Lung (tissue), 12 donors: ENCODE measurements around the gene MICAL2. TPM values are rescaled to one million over a fixed set of nuclear protein-coding genes. Genes with fewer than 3 reads are reported as not detected.

Experiments used
- ATAC-seq: fragments of 200-7000 bp; cut with Tn5 transposase; one replicate; pipeline ENCODE4 v1.9.1; 2020; ENCODE audit warnings: moderate number of reproducible peaks; ENCODE audit not compliant: insufficient read depth, low FRiP score
- DNase-seq, 3 donors: peaks; one replicate each; pipeline ENCODE4 v3.0.0-alpha.2; 2013 to 2017
- H3K27ac ChIP-seq, 2 donors: one replicate each; pipeline ENCODE4 v1.5.1; 2013; ENCODE audit warnings: mild to moderate bottlenecking in 2 of 2, moderate library complexity in 2 of 2, control low read depth in 1 of 2, inconsistent platforms in 1 of 2, low read depth in 1 of 2, low read length in 1 of 2
- H3K27me3 ChIP-seq, 3 donors: one replicate each; pipeline ENCODE4 v1.5.1; 2013; ENCODE audit warnings: low read length in 2 of 3; ENCODE audit not compliant: control insufficient read depth in 3 of 3, insufficient read depth in 3 of 3
- H3K36me3 ChIP-seq, 4 donors: one replicate each; pipeline ENCODE4 v1.5.1; 2013; ENCODE audit warnings: low read length in 4 of 4, mild to moderate bottlenecking in 1 of 4, moderate library complexity in 1 of 4; ENCODE audit not compliant: control insufficient read depth in 4 of 4, insufficient read depth in 4 of 4
- H3K4me1 ChIP-seq, 5 donors: one replicate each; pipeline ENCODE4 v1.5.1; 2013; ENCODE audit warnings: low read length in 5 of 5, mild to moderate bottlenecking in 2 of 5, moderate library complexity in 1 of 5; ENCODE audit not compliant: control insufficient read depth in 5 of 5, insufficient read depth in 5 of 5
- H3K4me3 ChIP-seq: one replicate; pipeline ENCODE4 v1.5.1; 2013; ENCODE audit warnings: mild to moderate bottlenecking, control low read depth, moderate library complexity
- H3K9ac ChIP-seq, 2 donors: one replicate each; pipeline ENCODE4 v1.5.1; 2013; ENCODE audit warnings: low read length in 2 of 2, control low read depth in 1 of 2; ENCODE audit not compliant: insufficient read depth in 1 of 2
- H3K9me3 ChIP-seq, 4 donors: one replicate each; pipeline ENCODE4 v1.5.1; 2013; ENCODE audit warnings: low read length in 3 of 4, mild to moderate bottlenecking in 1 of 4, moderate library complexity in 1 of 4; ENCODE audit not compliant: control insufficient read depth in 4 of 4, insufficient read depth in 3 of 4
- CTCF ChIP-seq: IDR thresholded peaks from 2 replicates; pipeline ENCODE4 v1.5.1; 2012; ENCODE audit warnings: mild to moderate bottlenecking; ENCODE audit errors: control extremely low read depth, extremely low read depth
- WGBS, 2 donors: extraction: QIAGEN DNeasy Blood & Tissue Kit; methylation state at CpG; one replicate each; pipeline ENCODE4 v1.1.7; 2013; 5-methylcytosine and 5-hydroxymethylcytosine counted together
- polyA plus RNA-seq, 2 donors: library from polyadenylated mRNA; stranded (reverse); fragments of 200-250 nt; gene quantifications; one replicate each; pipeline ENCODE4 v1.2.1, GENCODE V29; 2013
- total RNA-seq, 2 donors: library from RNA; depleted of rRNA in 1 of 2; stranded (reverse); fragments of >200 nt in 1 of 2; gene quantifications; one replicate each; pipeline ENCODE4 v1.2.1, GENCODE V29; 2014 to 2021
- donor health status: control.
- donor health status: control.
- donor health status: Bipolar disorder and iron deficiency.
- donor health status: healthy.
- donor health status: DM: yes; HTN: yes; CAD: no.

MICAL2 gene
- total and polyA plus RNA-seq, 4 donors: 38.2 to 218 (median 99.6) TPM

- TF ChIP-seq CTCF: no peak
- Histone ChIP-seq H3K9ac (no peak overlapping the region), H3K27ac (peak overlapping the region; percentile 23 to 74), H3K4me3 (no peak overlapping the region), H3K9me3 (no peaks in the 10 kb centered on the region), H3K36me3 (peaks cover 0 to 13% (median 1%) of the 10 kb centered on the region in 4 donors), H3K4me1 (peaks cover 11 to 33% (median 19%) of the 10 kb centered on the region in 5 donors), H3K27me3 (no peaks in the 10 kb centered on the region)
- ATAC-seq: no peak
- peak in 2 of 3 donors; percentile 20 to 34 for DNase-seq
- WGBS, 2 donors: 79 to 86% methylated on average over 13 of the region's 13 CpGs
These were observed 53.0 kb downstream of the MICAL2 start for GRCh38 chr11:12163181-12163941.

- DNase-seq (no peak), ATAC-seq (no peak)
- no peak overlapping the region for H3K9ac ChIP-seq
These were observed 53.9 kb downstream of the MICAL2 start for GRCh38 chr11:12164061-12165014.

GRCh38 chr11:12165237-12165875 lies 55.0 kb downstream of the MICAL2 start:
- H3K9me3 ChIP-seq: no peaks in the 10 kb centered on the region
- no peak for TF ChIP-seq CTCF
- no peak overlapping the region for H3K4me3 ChIP-seq
- H3K36me3 ChIP-seq: peaks cover 0 to 13% (median 1%) of the 10 kb centered on the region in 4 donors
- ATAC-seq (no peak), DNase-seq (no peak)
- H3K27me3 ChIP-seq: no peaks in the 10 kb centered on the region
- peaks cover 0 to 30% (median 8%) of the 10 kb centered on the region in 5 donors for H3K4me1 ChIP-seq
- no peak overlapping the region for H3K9ac ChIP-seq
- H3K27ac ChIP-seq: peak overlapping the region; percentile 17 to 55
- WGBS, 2 donors: 88 to 92% methylated on average over 8 of the region's 8 CpGs

More at GRCh38 chr11:12164061-12165014, 53.9 kb downstream of the MICAL2 start:
- H3K27me3 ChIP-seq: no peaks in the 10 kb centered on the region
- peaks cover 0 to 13% (median 1%) of the 10 kb centered on the region in 4 donors for H3K36me3 ChIP-seq
- no peak for TF ChIP-seq CTCF
- peaks cover 5 to 33% (median 16%) of the 10 kb centered on the region in 5 donors for H3K4me1 ChIP-seq
- H3K4me3 ChIP-seq: no peak overlapping the region
- peak overlapping the region; percentile 40 to 74 for H3K27ac ChIP-seq
- no peaks in the 10 kb centered on the region for H3K9me3 ChIP-seq
- 93% methylated on average over 9 of the region's 9 CpGs for WGBS, 2 donors
